ENCODE measurements around the gene HHIP. TPM values are rescaled to one million over a fixed set of nuclear protein-coding genes. Genes with fewer than 3 reads are reported as not detected.

HHIP gene
- total RNA-seq, 1 experiment from 2014 or later = not detected

- RAD21 ChIA-PET (ENCODE audit: low non-redundant PET in 1 of 2, low total read pairs in 2 of 2, uncharacterized antibody in 2 of 2, unreplicated experiment in 2 of 2) = no interaction called here
- ATAC-seq (no peak), DNase-seq (ENCODE audit: low read depth, low spot score) (no peak)
- H3K27me3 ChIP-seq (ENCODE audit: insufficient read depth, low read length) = no peaks in the 10 kb centered on the region
- H3K36me3 ChIP-seq (ENCODE audit: control insufficient read depth in 1 of 2, insufficient read depth in 2 of 2, low read length in 2 of 2) = no peaks in the 10 kb centered on the region
- no peaks in the 10 kb centered on the region for H3K9me2 ChIP-seq (ENCODE audit: insufficient read depth)
- H3K79me2 ChIP-seq (ENCODE audit: insufficient read depth, low read length) = no peaks in the 10 kb centered on the region
- POLR2A ChIA-PET = no interaction called here
- no TSS peak for BruUV-seq (replicated peaks)
- no peak overlapping the region for H3K4me3 ChIP-seq (replicated peaks in 1 of 2; ENCODE audit: low read depth in 1 of 2, low read length in 2 of 2)
- no peak for TF ChIP-seq CEBPB (IDR thresholded peaks at IDR 0.05; ENCODE audit: low read depth)
- TF ChIP-seq FOSL1 (IDR thresholded peaks at IDR 0.05; ENCODE audit: low read depth) = no peak
- no peak overlapping the region for H3K4me2 ChIP-seq (ENCODE audit: low read length)
- H3K9ac ChIP-seq (ENCODE audit: low read length) = no peak overlapping the region
- H3K9me3 ChIP-seq (ENCODE audit: control insufficient read depth in 1 of 2, insufficient read depth in 1 of 2, low read depth in 1 of 2, low read length in 2 of 2) = no peaks in the 10 kb centered on the region
- H3K4me1 ChIP-seq (ENCODE audit: control insufficient read depth in 1 of 2, insufficient read depth in 2 of 2, low read length in 2 of 2) = no peaks in the 10 kb centered on the region
- intact Hi-C loops (cut with micrococcal nuclease) = no loop called here
- no peaks in the 10 kb centered on the region for H4K20me1 ChIP-seq (ENCODE audit: insufficient read depth)
- no peak overlapping the region for H3K27ac ChIP-seq (ENCODE audit: low read depth, low read length)
- CTCF ChIA-PET = no interaction called here
- no peak overlapping the region for H2AFZ ChIP-seq (ENCODE audit: low read depth, low read length, poor library complexity, severe bottlenecking)
Observed at GRCh38 chr4:144647095-144647561, 1.2 kb downstream of the HHIP start.

- TF ChIP-seq SIN3A (IDR thresholded peaks at IDR 0.05; ENCODE audit: low read depth) = no peak
- TF ChIP-seq JUND (IDR thresholded peaks at IDR 0.05) = no peak
- TF ChIP-seq CBX3 (IDR thresholded peaks at IDR 0.05; ENCODE audit: low read depth) = no peak
- TF ChIP-seq CTCF (IDR thresholded peaks at IDR 0.05 in 2 of 3, conservative IDR thresholded peaks at IDR 0.05 in 1 of 3; ENCODE audit: borderline replicate concordance in 1 of 3, insufficient read depth in 1 of 3, low read depth in 2 of 3, low read length in 2 of 3) = no peak
- TF ChIP-seq REST (IDR thresholded peaks at IDR 0.05; ENCODE audit: low read depth) = no peak
- no peak for TF ChIP-seq EZH2 (IDR thresholded peaks at IDR 0.05)
- no peak for TF ChIP-seq POLR2AphosphoS5 (IDR thresholded peaks at IDR 0.05; ENCODE audit: low read depth, low read length)
- TF ChIP-seq YY1 (IDR thresholded peaks at IDR 0.05; ENCODE audit: extremely low read depth, insufficient replicate concordance, low read depth, low read length) = no peak
- no peak for TF ChIP-seq POLR2A (IDR thresholded peaks at IDR 0.05; ENCODE audit: borderline replicate concordance, extremely low read depth, insufficient read depth, insufficient read length)
- TF ChIP-seq EGR1 (IDR thresholded peaks at IDR 0.05; ENCODE audit: low read depth) = no peak
- TF ChIP-seq RAD21 (IDR thresholded peaks at IDR 0.05; ENCODE audit: low read depth) = no peak
- no peak for TF ChIP-seq ATF3 (IDR thresholded peaks at IDR 0.05)
- no peak for TF ChIP-seq SRF (IDR thresholded peaks at IDR 0.05; ENCODE audit: low read depth)
- TF ChIP-seq TCF7L2 (IDR thresholded peaks at IDR 0.05; ENCODE audit: borderline replicate concordance, extremely low read depth, insufficient read depth, insufficient read length) = no peak
- H3K27ac ChIP-seq (ENCODE audit: low read depth, low read length) = no peak overlapping the region
- ChIA-PET CTCF (no interaction called here), POLR2A (no interaction called here), RAD21 (ENCODE audit: low non-redundant PET in 1 of 2, low total read pairs in 2 of 2, uncharacterized antibody in 2 of 2, unreplicated experiment in 2 of 2) (no interaction called here)
- DNase-seq (ENCODE audit: low read depth, low spot score) = no peak
- intact Hi-C loops (cut with micrococcal nuclease) = no loop called here
- no peaks in the 10 kb centered on the region for H3K36me3 ChIP-seq (ENCODE audit: control insufficient read depth in 1 of 2, insufficient read depth in 2 of 2, low read length in 2 of 2)
- H3K4me2 ChIP-seq (ENCODE audit: low read length) = no peak overlapping the region
- H3K9ac ChIP-seq (ENCODE audit: low read length) = no peak overlapping the region
- ATAC-seq = no peak
- BruUV-seq (replicated peaks) = no TSS peak
- H3K4me1 ChIP-seq (ENCODE audit: control insufficient read depth in 1 of 2, insufficient read depth in 2 of 2, low read length in 2 of 2) = no peaks in the 10 kb centered on the region
- H3K9me2 ChIP-seq (ENCODE audit: insufficient read depth) = no peaks in the 10 kb centered on the region
- H3K4me3 ChIP-seq (replicated peaks in 1 of 2; ENCODE audit: low read depth in 1 of 2, low read length in 2 of 2) = no peak overlapping the region
- H4K20me1 ChIP-seq (ENCODE audit: insufficient read depth) = no peaks in the 10 kb centered on the region
- H3K79me2 ChIP-seq (ENCODE audit: insufficient read depth, low read length) = no peaks in the 10 kb centered on the region
- H2AFZ ChIP-seq (ENCODE audit: low read depth, low read length, poor library complexity, severe bottlenecking) = no peak overlapping the region
- H3K9me3 ChIP-seq (ENCODE audit: control insufficient read depth in 1 of 2, insufficient read depth in 1 of 2, low read depth in 1 of 2, low read length in 2 of 2) = no peaks in the 10 kb centered on the region
- no peaks in the 10 kb centered on the region for H3K27me3 ChIP-seq (ENCODE audit: insufficient read depth, low read length)
Observed at GRCh38 chr4:144647590-144647989, 1.6 kb downstream of the HHIP start.
